Measurements from ENCODE around the gene LRRC36. TPM values are rescaled to one million over a fixed set of nuclear protein-coding genes. Genes with fewer than 3 reads are reported as not detected.

Gene LRRC36
- total RNA-seq, 1 experiment from 2014 or later = not detected

- no peak overlapping the region for H3K9ac ChIP-seq (ENCODE audit: low read length)
- RAD21 ChIA-PET (ENCODE audit: low non-redundant PET in 1 of 2, low total read pairs in 2 of 2, uncharacterized antibody in 2 of 2, unreplicated experiment in 2 of 2) = no interaction called here
- intact Hi-C loops (cut with micrococcal nuclease) = no loop called here
- H4K20me1 ChIP-seq (ENCODE audit: insufficient read depth) = no peaks in the 10 kb centered on the region
- ATAC-seq (no peak), DNase-seq (ENCODE audit: low read depth, low spot score) (no peak)
- TF ChIP-seq YY1 (IDR thresholded peaks at IDR 0.05; ENCODE audit: extremely low read depth, insufficient replicate concordance, low read depth, low read length) (no peak), CEBPB (IDR thresholded peaks at IDR 0.05; ENCODE audit: low read depth) (no peak), ZFX (IDR thresholded peaks at IDR 0.05) (no peak), SRF (IDR thresholded peaks at IDR 0.05; ENCODE audit: low read depth) (no peak), JUND (IDR thresholded peaks at IDR 0.05) (no peak), ELF1 (IDR thresholded peaks at IDR 0.05; ENCODE audit: borderline replicate concordance, low read depth) (no peak), SIN3A (IDR thresholded peaks at IDR 0.05; ENCODE audit: low read depth) (no peak), ZNF274 (IDR thresholded peaks at IDR 0.05; ENCODE audit: low read depth, low read length) (no peak), POLR2A (IDR thresholded peaks at IDR 0.05; ENCODE audit: borderline replicate concordance, extremely low read depth, insufficient read depth, insufficient read length) (no peak), EGR1 (IDR thresholded peaks at IDR 0.05; ENCODE audit: low read depth) (no peak), TCF7L2 (IDR thresholded peaks at IDR 0.05; ENCODE audit: borderline replicate concordance, extremely low read depth, insufficient read depth, insufficient read length) (no peak), EZH2phosphoT487 (IDR thresholded peaks at IDR 0.05; ENCODE audit: borderline replicate concordance) (no peak), FOSL1 (IDR thresholded peaks at IDR 0.05; ENCODE audit: low read depth) (no peak), MAX (IDR thresholded peaks at IDR 0.05) (no peak), CBX3 (IDR thresholded peaks at IDR 0.05; ENCODE audit: low read depth) (no peak)
- TF ChIP-seq, protein P1, sequence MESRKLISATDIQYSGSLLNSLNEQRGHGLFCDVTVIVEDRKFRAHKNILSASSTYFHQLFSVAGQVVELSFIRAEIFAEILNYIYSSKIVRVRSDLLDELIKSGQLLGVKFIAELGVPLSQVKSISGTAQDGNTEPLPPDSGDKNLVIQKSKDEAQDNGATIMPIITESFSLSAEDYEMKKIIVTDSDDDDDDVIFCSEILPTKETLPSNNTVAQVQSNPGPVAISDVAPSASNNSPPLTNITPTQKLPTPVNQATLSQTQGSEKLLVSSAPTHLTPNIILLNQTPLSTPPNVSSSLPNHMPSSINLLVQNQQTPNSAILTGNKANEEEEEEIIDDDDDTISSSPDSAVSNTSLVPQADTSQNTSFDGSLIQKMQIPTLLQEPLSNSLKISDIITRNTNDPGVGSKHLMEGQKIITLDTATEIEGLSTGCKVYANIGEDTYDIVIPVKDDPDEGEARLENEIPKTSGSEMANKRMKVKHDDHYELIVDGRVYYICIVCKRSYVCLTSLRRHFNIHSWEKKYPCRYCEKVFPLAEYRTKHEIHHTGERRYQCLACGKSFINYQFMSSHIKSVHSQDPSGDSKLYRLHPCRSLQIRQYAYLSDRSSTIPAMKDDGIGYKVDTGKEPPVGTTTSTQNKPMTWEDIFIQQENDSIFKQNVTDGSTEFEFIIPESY (IDR thresholded peaks at IDR 0.05; ENCODE audit: extremely low read depth, insufficient replicate concordance, low read length) = no peak
- TF ChIP-seq, protein P2, sequence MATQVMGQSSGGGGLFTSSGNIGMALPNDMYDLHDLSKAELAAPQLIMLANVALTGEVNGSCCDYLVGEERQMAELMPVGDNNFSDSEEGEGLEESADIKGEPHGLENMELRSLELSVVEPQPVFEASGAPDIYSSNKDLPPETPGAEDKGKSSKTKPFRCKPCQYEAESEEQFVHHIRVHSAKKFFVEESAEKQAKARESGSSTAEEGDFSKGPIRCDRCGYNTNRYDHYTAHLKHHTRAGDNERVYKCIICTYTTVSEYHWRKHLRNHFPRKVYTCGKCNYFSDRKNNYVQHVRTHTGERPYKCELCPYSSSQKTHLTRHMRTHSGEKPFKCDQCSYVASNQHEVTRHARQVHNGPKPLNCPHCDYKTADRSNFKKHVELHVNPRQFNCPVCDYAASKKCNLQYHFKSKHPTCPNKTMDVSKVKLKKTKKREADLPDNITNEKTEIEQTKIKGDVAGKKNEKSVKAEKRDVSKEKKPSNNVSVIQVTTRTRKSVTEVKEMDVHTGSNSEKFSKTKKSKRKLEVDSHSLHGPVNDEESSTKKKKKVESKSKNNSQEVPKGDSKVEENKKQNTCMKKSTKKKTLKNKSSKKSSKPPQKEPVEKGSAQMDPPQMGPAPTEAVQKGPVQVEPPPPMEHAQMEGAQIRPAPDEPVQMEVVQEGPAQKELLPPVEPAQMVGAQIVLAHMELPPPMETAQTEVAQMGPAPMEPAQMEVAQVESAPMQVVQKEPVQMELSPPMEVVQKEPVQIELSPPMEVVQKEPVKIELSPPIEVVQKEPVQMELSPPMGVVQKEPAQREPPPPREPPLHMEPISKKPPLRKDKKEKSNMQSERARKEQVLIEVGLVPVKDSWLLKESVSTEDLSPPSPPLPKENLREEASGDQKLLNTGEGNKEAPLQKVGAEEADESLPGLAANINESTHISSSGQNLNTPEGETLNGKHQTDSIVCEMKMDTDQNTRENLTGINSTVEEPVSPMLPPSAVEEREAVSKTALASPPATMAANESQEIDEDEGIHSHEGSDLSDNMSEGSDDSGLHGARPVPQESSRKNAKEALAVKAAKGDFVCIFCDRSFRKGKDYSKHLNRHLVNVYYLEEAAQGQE (IDR thresholded peaks at IDR 0.05; ENCODE audit: low read depth) = no peak
- H3K27ac ChIP-seq (ENCODE audit: low read depth, low read length) = no peak overlapping the region
- no peaks in the 10 kb centered on the region; a peak in 1 of 4 replicates for H3K36me3 ChIP-seq (ENCODE audit: control insufficient read depth in 1 of 2, insufficient read depth in 2 of 2, low read length in 2 of 2)
- no peak overlapping the region for H3K4me3 ChIP-seq (replicated peaks in 1 of 2; ENCODE audit: low read depth in 1 of 2, low read length in 2 of 2)
- no peak overlapping the region for H3K4me2 ChIP-seq (ENCODE audit: low read length)
- POLR2A ChIA-PET = no interaction called here
- BruUV-seq (replicated peaks) = no TSS peak
- CTCF ChIA-PET = no interaction called here
- H3K9me3 ChIP-seq (ENCODE audit: control insufficient read depth in 1 of 2, insufficient read depth in 1 of 2, low read depth in 1 of 2, low read length in 2 of 2) = no peaks in the 10 kb centered on the region
- H3K27me3 ChIP-seq (ENCODE audit: insufficient read depth, low read length) = no peaks in the 10 kb centered on the region
- H3K79me2 ChIP-seq (ENCODE audit: insufficient read depth, low read length) = no peaks in the 10 kb centered on the region
- no peaks in the 10 kb centered on the region for H3K9me2 ChIP-seq (ENCODE audit: insufficient read depth)
- H2AFZ ChIP-seq (ENCODE audit: low read depth, low read length, poor library complexity, severe bottlenecking) = no peak overlapping the region
- H3K4me1 ChIP-seq (ENCODE audit: control insufficient read depth in 1 of 2, insufficient read depth in 2 of 2, low read length in 2 of 2) = peaks cover 3 to 20% of the 10 kb centered on the region in 2 experiments; a peak in 3 of 4 replicates
Observed at GRCh38 chr16:67287960-67288359, 38.7 kb upstream of the LRRC36 start.
